ENCODE results near the gene ARHGAP33.

DNA sequence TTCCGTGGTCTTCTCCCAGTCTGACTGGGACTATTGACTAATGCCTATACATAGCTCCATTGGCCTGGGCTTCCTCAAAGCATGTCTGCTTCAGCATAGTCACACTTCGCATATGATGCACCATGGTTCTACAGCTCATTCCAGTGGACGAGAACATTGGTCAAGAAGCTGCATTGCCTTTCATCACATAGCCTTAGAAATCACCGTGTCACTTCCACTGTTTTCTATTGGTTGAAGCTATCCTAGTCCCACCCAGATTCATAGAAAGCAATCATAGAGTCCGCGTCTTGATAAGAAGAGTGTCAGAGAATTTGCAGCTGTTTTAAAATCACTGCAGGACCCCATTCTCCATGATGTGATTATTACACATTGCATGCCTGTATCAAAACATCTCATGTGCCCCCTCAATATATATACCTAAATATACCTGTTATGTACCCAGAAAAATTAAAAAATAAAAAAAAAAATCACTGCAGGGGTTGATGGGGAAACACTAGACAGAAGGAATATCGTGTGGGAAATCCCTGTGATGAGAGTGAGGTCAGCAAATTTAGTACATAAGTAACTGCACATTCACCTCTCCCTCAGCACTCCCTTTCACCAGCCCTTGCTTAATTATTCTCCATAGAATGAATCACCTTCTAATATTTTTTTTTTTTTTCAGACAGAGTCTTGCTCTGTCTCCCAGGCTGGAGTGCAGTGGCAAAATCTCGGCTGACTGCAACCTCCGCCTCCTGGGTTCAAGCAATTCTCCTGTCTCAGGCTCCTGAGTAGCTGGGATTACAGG, 2.2 kb upstream of the ARHGAP33 start:
- TF ChIP-seq, protein P1, sequence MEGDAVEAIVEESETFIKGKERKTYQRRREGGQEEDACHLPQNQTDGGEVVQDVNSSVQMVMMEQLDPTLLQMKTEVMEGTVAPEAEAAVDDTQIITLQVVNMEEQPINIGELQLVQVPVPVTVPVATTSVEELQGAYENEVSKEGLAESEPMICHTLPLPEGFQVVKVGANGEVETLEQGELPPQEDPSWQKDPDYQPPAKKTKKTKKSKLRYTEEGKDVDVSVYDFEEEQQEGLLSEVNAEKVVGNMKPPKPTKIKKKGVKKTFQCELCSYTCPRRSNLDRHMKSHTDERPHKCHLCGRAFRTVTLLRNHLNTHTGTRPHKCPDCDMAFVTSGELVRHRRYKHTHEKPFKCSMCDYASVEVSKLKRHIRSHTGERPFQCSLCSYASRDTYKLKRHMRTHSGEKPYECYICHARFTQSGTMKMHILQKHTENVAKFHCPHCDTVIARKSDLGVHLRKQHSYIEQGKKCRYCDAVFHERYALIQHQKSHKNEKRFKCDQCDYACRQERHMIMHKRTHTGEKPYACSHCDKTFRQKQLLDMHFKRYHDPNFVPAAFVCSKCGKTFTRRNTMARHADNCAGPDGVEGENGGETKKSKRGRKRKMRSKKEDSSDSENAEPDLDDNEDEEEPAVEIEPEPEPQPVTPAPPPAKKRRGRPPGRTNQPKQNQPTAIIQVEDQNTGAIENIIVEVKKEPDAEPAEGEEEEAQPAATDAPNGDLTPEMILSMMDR (IDR thresholded peaks at IDR 0.05): no peak
- TF ChIP-seq, protein P2, sequence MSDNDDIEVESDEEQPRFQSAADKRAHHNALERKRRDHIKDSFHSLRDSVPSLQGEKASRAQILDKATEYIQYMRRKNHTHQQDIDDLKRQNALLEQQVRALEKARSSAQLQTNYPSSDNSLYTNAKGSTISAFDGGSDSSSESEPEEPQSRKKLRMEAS (IDR thresholded peaks at IDR 0.05; ENCODE audit: low read depth): no peak
- TF ChIP-seq, protein P3, sequence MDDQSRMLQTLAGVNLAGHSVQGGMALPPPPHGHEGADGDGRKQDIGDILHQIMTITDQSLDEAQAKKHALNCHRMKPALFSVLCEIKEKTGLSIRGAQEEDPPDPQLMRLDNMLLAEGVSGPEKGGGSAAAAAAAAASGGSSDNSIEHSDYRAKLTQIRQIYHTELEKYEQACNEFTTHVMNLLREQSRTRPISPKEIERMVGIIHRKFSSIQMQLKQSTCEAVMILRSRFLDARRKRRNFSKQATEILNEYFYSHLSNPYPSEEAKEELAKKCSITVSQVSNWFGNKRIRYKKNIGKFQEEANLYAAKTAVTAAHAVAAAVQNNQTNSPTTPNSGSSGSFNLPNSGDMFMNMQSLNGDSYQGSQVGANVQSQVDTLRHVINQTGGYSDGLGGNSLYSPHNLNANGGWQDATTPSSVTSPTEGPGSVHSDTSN (IDR thresholded peaks at IDR 0.05): no peak
- TF ChIP-seq EP300 (IDR thresholded peaks at IDR 0.05; ENCODE audit: borderline replicate concordance in 1 of 2, low read depth in 1 of 2, low read length in 1 of 2): no peak
- no peak for TF ChIP-seq JUND (IDR thresholded peaks at IDR 0.05)
- TF ChIP-seq, protein P4, sequence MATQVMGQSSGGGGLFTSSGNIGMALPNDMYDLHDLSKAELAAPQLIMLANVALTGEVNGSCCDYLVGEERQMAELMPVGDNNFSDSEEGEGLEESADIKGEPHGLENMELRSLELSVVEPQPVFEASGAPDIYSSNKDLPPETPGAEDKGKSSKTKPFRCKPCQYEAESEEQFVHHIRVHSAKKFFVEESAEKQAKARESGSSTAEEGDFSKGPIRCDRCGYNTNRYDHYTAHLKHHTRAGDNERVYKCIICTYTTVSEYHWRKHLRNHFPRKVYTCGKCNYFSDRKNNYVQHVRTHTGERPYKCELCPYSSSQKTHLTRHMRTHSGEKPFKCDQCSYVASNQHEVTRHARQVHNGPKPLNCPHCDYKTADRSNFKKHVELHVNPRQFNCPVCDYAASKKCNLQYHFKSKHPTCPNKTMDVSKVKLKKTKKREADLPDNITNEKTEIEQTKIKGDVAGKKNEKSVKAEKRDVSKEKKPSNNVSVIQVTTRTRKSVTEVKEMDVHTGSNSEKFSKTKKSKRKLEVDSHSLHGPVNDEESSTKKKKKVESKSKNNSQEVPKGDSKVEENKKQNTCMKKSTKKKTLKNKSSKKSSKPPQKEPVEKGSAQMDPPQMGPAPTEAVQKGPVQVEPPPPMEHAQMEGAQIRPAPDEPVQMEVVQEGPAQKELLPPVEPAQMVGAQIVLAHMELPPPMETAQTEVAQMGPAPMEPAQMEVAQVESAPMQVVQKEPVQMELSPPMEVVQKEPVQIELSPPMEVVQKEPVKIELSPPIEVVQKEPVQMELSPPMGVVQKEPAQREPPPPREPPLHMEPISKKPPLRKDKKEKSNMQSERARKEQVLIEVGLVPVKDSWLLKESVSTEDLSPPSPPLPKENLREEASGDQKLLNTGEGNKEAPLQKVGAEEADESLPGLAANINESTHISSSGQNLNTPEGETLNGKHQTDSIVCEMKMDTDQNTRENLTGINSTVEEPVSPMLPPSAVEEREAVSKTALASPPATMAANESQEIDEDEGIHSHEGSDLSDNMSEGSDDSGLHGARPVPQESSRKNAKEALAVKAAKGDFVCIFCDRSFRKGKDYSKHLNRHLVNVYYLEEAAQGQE (IDR thresholded peaks at IDR 0.05; ENCODE audit: low read depth, low read length): no peak
- no peak for TF ChIP-seq TAF1 (IDR thresholded peaks at IDR 0.05; ENCODE audit: borderline replicate concordance, low read depth, low read length)
- TF ChIP-seq RFX5 (IDR thresholded peaks at IDR 0.05; ENCODE audit: low read length): no peak
